Endothelial cell (in vitro differentiated cells): ENCODE data around the gene ZBTB48. TPM values are rescaled to one million over a fixed set of nuclear protein-coding genes. Genes with fewer than 3 reads are reported as not detected.
A peak's percentile ranks its signal among the peaks of the same experiment; 100 is the strongest.

ENCODE experiments used
- DNase-seq: peaks from one replicate; pipeline ENCODE4 v3.0.0; 2021; ENCODE audit warnings: low spot score
- H3K27ac Mint-ChIP-seq: one replicate; pipeline ENCODE4 v1.8.0; 2021; ENCODE audit warnings: mixed read lengths, inconsistent platforms; ENCODE audit not compliant: unreplicated experiment
- H3K27me3 Mint-ChIP-seq: one replicate; pipeline ENCODE4 v1.8.0; 2021; ENCODE audit warnings: mild to moderate bottlenecking, moderate library complexity, mixed read lengths, inconsistent platforms; ENCODE audit not compliant: unreplicated experiment
- H3K36me3 Mint-ChIP-seq: one replicate; pipeline ENCODE4 v1.8.0; 2021; ENCODE audit warnings: mild to moderate bottlenecking, low read depth, mixed read lengths, inconsistent platforms; ENCODE audit not compliant: unreplicated experiment
- H3K4me1 Mint-ChIP-seq: one replicate; pipeline ENCODE4 v1.8.0; 2021; ENCODE audit warnings: mild to moderate bottlenecking, mixed read lengths, inconsistent platforms; ENCODE audit not compliant: unreplicated experiment
- H3K4me3 Mint-ChIP-seq: one replicate; pipeline ENCODE4 v1.8.0; 2021; ENCODE audit warnings: mild to moderate bottlenecking, mixed read lengths, inconsistent platforms; ENCODE audit not compliant: unreplicated experiment
- H3K9me3 Mint-ChIP-seq: one replicate; pipeline ENCODE4 v1.8.0; 2021; ENCODE audit warnings: mixed read lengths, inconsistent platforms; ENCODE audit not compliant: unreplicated experiment
- total RNA-seq: library from RNA; stranded (reverse); fragmentation: NEBNext Ultra II Directional; extraction: Animal tissue kit (Norgen Biotek cat#: 25700); gene quantifications from one replicate; pipeline ENCODE4 v1.2.1, GENCODE V29; 2021; ENCODE audit not compliant: unreplicated experiment
- TF ChIP-seq, protein P1 (sequence below): fragments of 200-600 bp; sonication (generic); IDR thresholded peaks from one replicate; pipeline ENCODE4 v1.5.0; 2021; ENCODE audit warnings: antibody characterized with exemption; ENCODE audit not compliant: unreplicated experiment

ZBTB48 gene
- total RNA-seq, 1 donor from 2014 or later: 32.2 TPM

DNA sequence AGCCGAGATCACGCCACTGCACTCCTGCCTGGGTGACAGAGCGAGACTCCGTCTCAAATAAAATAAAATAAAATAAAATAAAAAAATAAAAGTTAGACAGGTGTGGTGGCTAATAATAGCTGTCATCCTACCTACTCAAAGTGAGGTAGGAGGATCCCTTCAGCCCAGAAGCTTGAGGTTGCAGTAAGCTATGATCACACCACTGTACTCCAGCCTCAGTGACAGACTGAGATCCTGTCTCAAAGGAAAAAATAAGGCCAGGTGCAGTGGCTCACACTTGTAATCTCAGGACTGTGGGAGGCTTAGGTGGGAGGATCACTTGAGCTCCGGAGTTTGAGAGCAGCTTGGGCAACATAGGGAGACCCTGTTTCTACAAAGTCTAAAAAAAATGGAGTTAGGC, 43.5 kb upstream of the ZBTB48 start:
- peaks cover 3% of the 10 kb centered on the region for H3K27me3 Mint-ChIP-seq
- no peak overlapping the region for H3K4me3 Mint-ChIP-seq
- TF ChIP-seq, protein P1, sequence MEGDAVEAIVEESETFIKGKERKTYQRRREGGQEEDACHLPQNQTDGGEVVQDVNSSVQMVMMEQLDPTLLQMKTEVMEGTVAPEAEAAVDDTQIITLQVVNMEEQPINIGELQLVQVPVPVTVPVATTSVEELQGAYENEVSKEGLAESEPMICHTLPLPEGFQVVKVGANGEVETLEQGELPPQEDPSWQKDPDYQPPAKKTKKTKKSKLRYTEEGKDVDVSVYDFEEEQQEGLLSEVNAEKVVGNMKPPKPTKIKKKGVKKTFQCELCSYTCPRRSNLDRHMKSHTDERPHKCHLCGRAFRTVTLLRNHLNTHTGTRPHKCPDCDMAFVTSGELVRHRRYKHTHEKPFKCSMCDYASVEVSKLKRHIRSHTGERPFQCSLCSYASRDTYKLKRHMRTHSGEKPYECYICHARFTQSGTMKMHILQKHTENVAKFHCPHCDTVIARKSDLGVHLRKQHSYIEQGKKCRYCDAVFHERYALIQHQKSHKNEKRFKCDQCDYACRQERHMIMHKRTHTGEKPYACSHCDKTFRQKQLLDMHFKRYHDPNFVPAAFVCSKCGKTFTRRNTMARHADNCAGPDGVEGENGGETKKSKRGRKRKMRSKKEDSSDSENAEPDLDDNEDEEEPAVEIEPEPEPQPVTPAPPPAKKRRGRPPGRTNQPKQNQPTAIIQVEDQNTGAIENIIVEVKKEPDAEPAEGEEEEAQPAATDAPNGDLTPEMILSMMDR: no peak
- H3K36me3 Mint-ChIP-seq: peaks cover 15% of the 10 kb centered on the region
- no peaks in the 10 kb centered on the region for H3K9me3 Mint-ChIP-seq
- H3K4me1 Mint-ChIP-seq: peaks cover 6% of the 10 kb centered on the region
- H3K27ac Mint-ChIP-seq: no peak overlapping the region
- no peak for DNase-seq

DNA sequence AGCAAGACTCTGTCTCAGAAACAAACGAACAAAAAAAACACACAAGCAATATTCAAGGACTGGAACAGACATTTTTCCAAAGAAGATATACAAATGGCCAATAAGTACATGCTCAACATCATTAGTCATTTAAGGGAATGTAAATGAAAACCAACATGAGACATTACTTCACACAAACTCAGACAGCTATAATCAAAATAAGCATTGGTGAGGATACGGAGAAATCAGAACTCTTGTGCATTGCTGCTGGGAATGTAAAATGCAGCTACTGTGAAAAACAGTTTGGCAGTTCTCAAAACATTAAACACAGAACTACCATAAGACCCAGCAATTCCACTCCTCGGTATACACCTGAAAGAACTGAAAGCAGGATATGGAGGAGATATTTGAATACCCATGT, 40.8 kb upstream of the ZBTB48 start:
- Mint-ChIP-seq H3K9me3 (no peaks in the 10 kb centered on the region), H3K36me3 (peaks cover 9% of the 10 kb centered on the region), H3K4me1 (peaks cover 6% of the 10 kb centered on the region), H3K27ac (no peak overlapping the region), H3K4me3 (no peak overlapping the region), H3K27me3 (peaks cover 3% of the 10 kb centered on the region)
- TF ChIP-seq, protein P1: no peak
- DNase-seq: no peak

DNA sequence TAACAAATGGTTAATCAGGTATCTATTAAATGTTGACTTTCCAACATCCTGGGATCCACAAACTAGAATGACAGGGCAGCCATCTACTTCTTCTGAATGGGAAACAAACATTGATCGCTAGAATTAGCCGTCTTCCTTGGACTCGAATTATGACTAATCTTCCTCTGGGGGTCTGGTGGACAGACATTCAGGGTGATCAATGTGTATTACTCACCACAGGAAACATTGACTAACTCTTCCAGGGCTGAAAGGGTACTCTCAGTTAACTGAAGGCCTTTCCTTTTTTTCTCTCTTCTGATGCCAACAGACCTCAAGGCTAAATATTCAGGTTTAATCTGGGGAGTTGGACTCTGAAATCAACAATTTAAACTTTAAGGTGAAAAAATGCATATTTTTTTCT, 35.0 kb upstream of the ZBTB48 start:
- no peak for DNase-seq
- H3K36me3 Mint-ChIP-seq: peaks cover 24% of the 10 kb centered on the region
- TF ChIP-seq, protein P1: no peak
- peaks cover 1% of the 10 kb centered on the region for H3K27me3 Mint-ChIP-seq
- peaks cover 23% of the 10 kb centered on the region for H3K4me1 Mint-ChIP-seq
- peak overlapping the region; percentile 52 for H3K4me3 Mint-ChIP-seq
- no peaks in the 10 kb centered on the region for H3K9me3 Mint-ChIP-seq
- H3K27ac Mint-ChIP-seq: peak overlapping the region; percentile 17

DNA sequence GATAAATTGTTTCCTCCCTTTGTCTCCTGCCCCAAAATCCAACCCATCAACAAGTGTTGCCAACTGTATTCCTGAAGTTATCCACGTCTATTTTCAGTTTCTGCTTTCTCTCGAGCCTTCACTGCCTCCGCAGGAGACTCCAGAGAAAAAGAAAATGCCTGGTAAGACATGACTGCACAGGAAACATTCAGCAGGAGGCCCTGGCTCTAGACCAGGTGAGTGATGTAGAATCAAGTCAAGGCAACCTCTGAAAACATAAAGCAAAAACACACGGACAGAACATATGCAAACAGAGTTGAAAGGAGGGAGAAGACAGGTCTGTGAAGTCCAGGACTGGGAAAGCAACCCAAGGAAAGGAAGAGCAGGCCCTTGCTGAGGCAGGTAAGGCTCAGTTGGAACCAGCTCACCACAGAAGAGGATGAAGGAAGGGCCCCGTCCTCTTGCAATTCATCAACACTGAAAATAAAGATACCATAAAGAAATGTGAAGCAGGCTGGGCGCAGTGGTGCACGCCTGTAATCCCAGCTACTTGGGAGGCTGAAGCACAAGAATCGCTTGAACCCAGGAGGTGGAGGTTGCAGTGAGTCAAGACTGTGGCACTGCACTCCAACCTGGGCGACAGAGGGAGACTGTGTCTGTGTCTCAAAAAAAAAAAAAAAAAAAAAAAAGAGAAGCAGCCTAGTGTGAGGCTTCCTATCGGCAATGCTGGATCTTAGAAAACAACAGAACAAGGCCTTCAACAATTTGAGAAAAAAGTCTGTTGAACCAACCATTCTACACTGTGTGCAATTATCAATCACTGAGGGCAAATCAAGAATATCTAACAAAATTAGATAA, 34.3 kb upstream of the ZBTB48 start:
- H3K36me3 Mint-ChIP-seq: peaks cover 24% of the 10 kb centered on the region
- TF ChIP-seq, protein P1: no peak

DNA sequence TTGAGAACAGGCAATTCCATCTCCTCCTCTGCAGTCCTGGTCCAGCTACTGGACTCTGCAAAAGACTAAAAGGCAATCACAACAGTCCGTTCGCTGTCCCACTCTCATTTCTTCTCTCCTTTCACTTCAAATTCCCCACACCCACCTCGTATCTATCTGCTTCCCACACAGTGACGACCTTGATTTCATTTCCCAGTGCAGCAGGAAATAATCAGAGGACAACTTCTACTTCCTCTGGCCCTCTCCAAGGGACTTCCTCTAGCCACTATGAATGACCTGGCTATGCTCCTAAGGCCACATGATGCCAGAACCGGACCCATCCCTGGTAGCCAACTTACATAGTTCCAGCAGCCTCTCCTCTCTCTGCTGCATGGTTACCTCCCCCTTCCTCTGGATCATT, 33.5 kb upstream of the ZBTB48 start:
- DNase-seq: no peak
- H3K36me3 Mint-ChIP-seq: peaks cover 24% of the 10 kb centered on the region
- H3K4me1 Mint-ChIP-seq: peaks cover 23% of the 10 kb centered on the region
- peak overlapping the region; percentile 43 for H3K27ac Mint-ChIP-seq
- TF ChIP-seq, protein P1: no peak
- H3K4me3 Mint-ChIP-seq: no peak overlapping the region
- peaks cover 1% of the 10 kb centered on the region for H3K27me3 Mint-ChIP-seq
- no peaks in the 10 kb centered on the region for H3K9me3 Mint-ChIP-seq

More for the DNA sequence above, 34.3 kb upstream of the ZBTB48 start:
- peak overlapping the region; percentile 3 for H3K4me3 Mint-ChIP-seq
- H3K27me3 Mint-ChIP-seq: peaks cover 1% of the 10 kb centered on the region
- H3K4me1 Mint-ChIP-seq: peaks cover 23% of the 10 kb centered on the region
- DNase-seq: no peak
- H3K9me3 Mint-ChIP-seq: no peaks in the 10 kb centered on the region
- H3K27ac Mint-ChIP-seq: peak overlapping the region; percentile 67
